ENCODE results near the gene PHYH.

The PHYH gene

GRCh38 chr10:13234172-13234571 lies 65.7 kb downstream of the PHYH start, which contains the start of gene UCMA:
Gene UCMA (minus strand): TSS chr10:13234374. CDS start chr10:13234258, 116 bp downstream.
- TF ChIP-seq CTCF (IDR thresholded peaks at IDR 0.05; ENCODE audit: extremely low read depth, missing control alignments): no peak
- no peak for DNase-seq (ENCODE audit: low spot score)

GRCh38 chr10:13233358-13233757 lies 66.5 kb downstream of the PHYH start:
- no peak for DNase-seq (ENCODE audit: low spot score)

GRCh38 chr10:13231808-13232207 lies 68.1 kb downstream of the PHYH start:
- no peak for TF ChIP-seq CTCF (IDR thresholded peaks at IDR 0.05; ENCODE audit: extremely low read depth, missing control alignments)

More at GRCh38 chr10:13233358-13233757, 66.5 kb downstream of the PHYH start:
- TF ChIP-seq CTCF (IDR thresholded peaks at IDR 0.05; ENCODE audit: extremely low read depth, missing control alignments): no peak

GRCh38 chr10:13231190-13231589 lies 68.7 kb downstream of the PHYH start:
- no peak for TF ChIP-seq CTCF (IDR thresholded peaks at IDR 0.05; ENCODE audit: extremely low read depth, missing control alignments)
- no peak for DNase-seq (ENCODE audit: low spot score)

More at GRCh38 chr10:13231808-13232207, 68.1 kb downstream of the PHYH start:
- DNase-seq (ENCODE audit: low spot score): no peak
